Activated naive CD4-positive, alpha-beta T cell treated with anti-CD3 and anti-CD28 coated beads for 36 hours (primary cell): ENCODE results near the gene TCP10L. TPM values are rescaled to one million over a fixed set of nuclear protein-coding genes. Genes with fewer than 3 reads are reported as not detected.

ENCODE experiments used
- CTCF ChIA-PET: fragments of 350-600 bp; sonication (Branson Sonifier 250); formaldehyde crosslinking; loops from one replicate; lab custom pipeline; 2021; ENCODE audit warnings: antibody characterized with exemption; lab: Charles Lee
- DNase-seq: peaks from one replicate; pipeline ENCODE4 v3.0.0-alpha.2; 2020
- H3K27ac Mint-ChIP-seq: one replicate; pipeline ENCODE4 v1.8.0; 2021; ENCODE audit warnings: mild to moderate bottlenecking, mixed read lengths
- H3K27me3 Mint-ChIP-seq: one replicate; pipeline ENCODE4 v1.8.0; 2021; ENCODE audit warnings: low read depth, mixed read lengths
- H3K36me3 Mint-ChIP-seq: one replicate; pipeline ENCODE4 v1.8.0; 2021; ENCODE audit warnings: low read depth, mixed read lengths
- H3K4me1 Mint-ChIP-seq: one replicate; pipeline ENCODE4 v1.8.0; 2021; ENCODE audit warnings: low read depth, mixed read lengths
- H3K4me3 Mint-ChIP-seq: one replicate; pipeline ENCODE4 v1.8.0; 2021; ENCODE audit warnings: mild to moderate bottlenecking, moderate library complexity, mixed read lengths
- H3K9me3 Mint-ChIP-seq: one replicate; pipeline ENCODE4 v1.8.0; 2021; ENCODE audit warnings: mixed read lengths
- intact Hi-C: fragments of 100-400 bp; cut with micrococcal nuclease; formaldehyde crosslinking; loops from one replicate; pipeline ENCODE4 v1.15.1; 2023
- total RNA-seq, 2 experiments: library from RNA; stranded (reverse); gene quantifications; one replicate each; pipeline ENCODE4 v1.2.3, GENCODE V29; 2021

TCP10L gene
- total RNA-seq, 2 experiments from 2014 or later = 0.30 to 0.50 TPM

DNA sequence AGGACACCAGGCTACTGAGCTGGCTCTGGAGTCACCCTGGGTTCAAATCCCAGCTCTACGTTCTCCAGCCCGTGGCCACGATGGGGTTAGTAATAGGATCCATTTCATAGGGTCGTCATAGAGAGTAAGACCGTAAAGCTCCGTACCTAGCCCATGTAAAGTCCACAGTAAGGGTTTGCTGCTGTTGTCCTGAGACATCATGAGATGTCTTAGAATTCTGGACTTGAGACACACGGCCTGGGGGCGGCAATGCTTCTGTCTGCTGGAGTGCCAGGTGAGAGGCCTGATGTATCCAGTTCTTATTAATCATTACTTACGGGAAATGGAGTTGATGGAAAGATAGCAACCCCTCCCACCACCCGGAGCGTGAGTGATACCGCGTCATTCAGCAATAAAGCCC is 3.6 kb downstream of the TCP10L start:
- H3K4me3 Mint-ChIP-seq = no peak overlapping the region
- no peaks in the 10 kb centered on the region for H3K4me1 Mint-ChIP-seq
- intact Hi-C loops = no loop called here
- CTCF ChIA-PET = interaction anchor here (0.7 kb wide), 1 partner anchor 14 kb away, joined by 3 read pairs; no protein-coding TSS in a partner anchor
- H3K27me3 Mint-ChIP-seq = no peaks in the 10 kb centered on the region
- no peaks in the 10 kb centered on the region for H3K9me3 Mint-ChIP-seq
- no peak for DNase-seq
- no peak overlapping the region for H3K27ac Mint-ChIP-seq
- peaks cover 2% of the 10 kb centered on the region for H3K36me3 Mint-ChIP-seq

DNA sequence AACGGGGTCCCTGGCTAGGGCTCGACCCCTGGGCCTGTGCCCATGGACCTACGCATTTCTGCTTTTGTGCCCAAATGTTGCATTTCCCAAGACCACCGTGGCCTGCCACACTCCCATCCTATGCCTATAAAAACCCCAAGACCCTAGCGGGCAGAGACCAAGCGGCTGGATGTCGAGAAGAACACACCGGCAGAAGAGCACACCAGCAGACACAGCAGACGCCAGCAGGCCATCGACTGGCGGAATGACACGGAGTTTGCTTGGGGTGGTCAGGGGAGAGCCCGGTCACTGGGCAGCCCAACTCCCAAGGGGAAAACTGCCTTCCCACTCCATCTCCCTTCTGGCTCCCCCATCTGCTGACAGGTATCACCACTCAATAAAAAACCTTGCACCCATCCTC is 4.4 kb downstream of the TCP10L start:
- no peak for DNase-seq

DNA sequence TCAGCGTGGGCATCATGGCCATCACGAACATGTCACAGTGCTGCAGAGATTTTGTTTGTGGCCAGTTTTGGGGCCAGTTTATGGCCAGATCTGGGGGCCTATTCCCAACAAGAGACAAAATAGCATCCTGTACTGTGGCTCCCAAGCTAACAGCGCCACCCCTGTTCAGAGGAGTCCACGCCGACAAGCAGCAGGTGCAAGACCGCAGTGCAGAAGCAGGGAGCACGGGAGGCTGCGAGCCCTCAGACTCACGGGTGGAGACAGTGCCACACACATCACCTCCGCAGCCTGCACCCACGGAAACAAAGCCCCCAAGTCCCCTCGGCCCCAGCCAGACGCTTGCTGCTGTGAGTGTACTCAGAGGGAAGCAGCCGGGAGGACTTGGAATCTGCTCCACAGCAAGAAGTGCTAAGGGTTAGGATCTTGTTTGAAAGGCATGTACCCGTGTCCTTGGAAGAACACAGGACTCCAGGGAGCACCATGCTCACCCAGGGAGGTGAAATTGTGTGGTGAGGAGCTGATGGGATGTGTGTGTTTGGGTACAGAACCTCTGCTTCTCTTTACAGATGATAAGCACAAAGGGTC is 7.1 kb downstream of the TCP10L start:
- Mint-ChIP-seq H3K9me3 (no peaks in the 10 kb centered on the region), H3K4me3 (no peak overlapping the region), H3K27ac (no peak overlapping the region), H3K36me3 (no peaks in the 10 kb centered on the region), H3K27me3 (no peaks in the 10 kb centered on the region), H3K4me1 (no peaks in the 10 kb centered on the region)
- intact Hi-C loops = no loop called here
- peak; percentile 34 for DNase-seq
- CTCF ChIA-PET = interaction anchor here (0.6 to 1.0 kb wide), 3 partner anchors 21 to 176 kb away, joined by 3 read pairs; no protein-coding TSS in a partner anchor

More for the DNA sequence above, 4.4 kb downstream of the TCP10L start:
- intact Hi-C loops = no loop called here
- CTCF ChIA-PET = interaction anchor here (0.7 kb wide), 2 partner anchors 10 to 15 kb away, joined by 3 to 5 read pairs; no protein-coding TSS in a partner anchor
- H3K4me3 Mint-ChIP-seq = no peak overlapping the region
- no peaks in the 10 kb centered on the region for H3K27me3 Mint-ChIP-seq
- H3K4me1 Mint-ChIP-seq = no peaks in the 10 kb centered on the region
- H3K36me3 Mint-ChIP-seq = peaks cover 2% of the 10 kb centered on the region
- no peak overlapping the region for H3K27ac Mint-ChIP-seq
- H3K9me3 Mint-ChIP-seq = no peaks in the 10 kb centered on the region

DNA sequence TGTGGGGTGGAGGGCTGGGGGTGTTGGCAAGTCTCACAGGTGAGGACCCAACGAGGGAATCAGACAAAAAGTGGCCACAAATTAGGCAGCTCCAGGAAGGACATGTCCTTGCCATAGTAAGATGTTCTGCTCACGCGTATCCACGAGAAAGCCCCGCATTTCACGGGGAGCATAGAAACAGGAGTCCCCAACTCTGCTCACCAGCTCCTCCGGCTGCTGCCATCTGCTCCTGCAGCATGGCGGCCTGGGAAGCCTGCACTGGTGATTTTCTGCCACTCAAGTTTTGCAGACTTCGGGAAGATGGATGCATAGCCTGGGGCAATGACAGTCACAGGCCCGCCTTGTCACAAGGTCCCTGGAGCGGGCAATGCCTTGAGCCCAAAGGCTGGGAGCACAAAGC is 9.3 kb downstream of the TCP10L start:
- Mint-ChIP-seq H3K4me3 (no peak overlapping the region), H3K27me3 (no peaks in the 10 kb centered on the region), H3K9me3 (no peaks in the 10 kb centered on the region), H3K27ac (no peak overlapping the region), H3K4me1 (no peaks in the 10 kb centered on the region), H3K36me3 (no peaks in the 10 kb centered on the region)
- intact Hi-C loops = no loop called here
- CTCF ChIA-PET = interaction anchor here (0.9 to 1.4 kb wide), 2 partner anchors 25 to 173 kb away, joined by 3 to 4 read pairs; no protein-coding TSS in a partner anchor
- DNase-seq = no peak

DNA sequence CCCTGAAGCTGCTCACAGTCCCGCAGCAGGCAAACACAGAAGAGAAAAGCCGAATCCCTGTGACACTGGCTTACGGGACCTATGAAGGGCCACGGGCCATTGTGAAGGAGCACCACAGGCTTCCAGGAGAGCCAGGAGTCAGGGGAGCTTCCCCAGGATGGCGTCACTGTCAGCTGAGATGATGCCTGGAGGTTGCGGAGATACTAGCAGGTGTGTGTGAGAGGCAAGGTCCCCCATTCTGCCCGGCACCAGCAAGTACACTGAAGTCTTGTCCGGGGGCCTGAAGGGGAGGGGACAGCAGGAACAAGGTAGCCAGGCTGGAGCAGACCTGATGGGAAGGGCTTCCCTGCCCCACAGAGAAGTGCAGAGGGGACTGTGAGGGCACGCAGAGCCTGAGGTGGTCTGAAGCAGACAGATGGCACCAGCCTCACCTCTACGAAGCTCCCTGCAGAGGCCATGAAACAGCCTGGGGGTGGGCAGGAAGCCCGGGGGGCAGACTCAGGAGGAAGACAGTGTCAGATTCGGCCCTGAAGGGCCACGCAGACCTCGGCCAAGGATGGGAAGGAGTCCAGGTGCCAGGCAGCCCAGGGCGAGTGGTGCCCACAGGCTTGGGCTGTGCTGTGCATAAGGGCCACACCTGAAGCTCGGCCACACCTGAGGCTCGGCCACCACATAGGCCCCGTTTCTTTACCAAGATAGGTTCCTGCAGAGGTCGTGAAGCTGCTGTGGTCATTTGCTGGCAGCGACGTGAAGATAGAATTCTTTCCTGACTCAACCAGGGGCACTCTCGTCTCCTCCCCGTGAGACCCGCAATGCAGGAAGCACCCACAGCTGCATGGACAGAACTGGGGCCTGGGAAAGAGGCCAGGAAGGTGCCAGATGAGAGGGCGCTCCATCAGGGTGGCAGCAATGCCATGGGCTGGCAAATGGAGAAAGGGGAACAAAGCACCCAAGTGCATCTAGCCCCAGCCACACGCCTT is 10.1 kb downstream of the TCP10L start:
- Mint-ChIP-seq H3K4me3 (no peak overlapping the region), H3K36me3 (no peaks in the 10 kb centered on the region), H3K4me1 (peaks cover 2% of the 10 kb centered on the region), H3K9me3 (no peaks in the 10 kb centered on the region), H3K27me3 (no peaks in the 10 kb centered on the region), H3K27ac (no peak overlapping the region)
- no peak for DNase-seq
- CTCF ChIA-PET = no interaction called here
- intact Hi-C loops = no loop called here

DNA sequence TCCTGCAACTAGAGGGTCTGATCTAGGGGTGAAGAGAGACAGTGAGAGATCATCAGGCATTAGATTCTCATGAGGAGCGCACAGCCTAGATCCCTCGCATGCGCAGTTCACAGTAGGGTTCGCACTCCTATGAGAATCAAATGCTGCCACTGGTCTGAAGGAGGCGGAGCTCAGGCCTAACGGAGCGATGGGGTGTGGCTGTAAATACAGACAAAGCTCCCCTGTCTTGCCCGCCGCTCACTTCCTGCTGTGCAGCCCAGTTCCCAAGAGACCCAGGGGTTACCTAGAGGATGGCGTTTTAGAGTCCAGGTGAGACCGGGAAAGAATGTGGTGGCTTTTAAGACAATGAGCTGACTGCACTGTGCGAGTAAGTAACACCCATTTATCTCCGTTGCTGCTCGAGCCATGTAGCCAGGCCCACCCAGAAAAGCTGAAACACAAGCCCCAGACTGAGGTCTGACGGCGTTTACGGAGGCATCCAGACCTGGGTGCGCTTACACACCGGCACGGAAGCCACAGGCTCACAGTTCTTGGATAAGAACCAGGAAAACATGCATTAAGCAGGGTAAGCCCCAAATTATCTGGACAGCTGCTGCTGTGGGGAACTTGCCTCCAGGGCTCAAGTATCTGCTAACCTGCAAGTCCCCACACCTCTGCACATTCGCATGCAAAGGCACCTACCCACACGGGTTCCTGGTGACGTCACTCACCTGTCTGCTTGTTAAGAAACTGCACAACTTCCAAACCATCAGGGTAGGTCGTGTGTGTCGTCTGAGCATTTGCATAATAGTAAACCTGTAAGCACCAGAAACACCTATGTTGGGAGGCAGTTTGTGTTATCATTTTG is 12.5 kb downstream of the TCP10L start:
- intact Hi-C loops = no loop called here
- no peak for DNase-seq
- Mint-ChIP-seq H3K27ac (no peak overlapping the region), H3K4me1 (peaks cover 12% of the 10 kb centered on the region), H3K27me3 (no peaks in the 10 kb centered on the region), H3K9me3 (no peaks in the 10 kb centered on the region), H3K36me3 (no peaks in the 10 kb centered on the region), H3K4me3 (no peak overlapping the region)
- CTCF ChIA-PET = interaction anchor here (0.6 to 2.2 kb wide), 2 partner anchors 73 to 170 kb away, joined by 3 to 9 read pairs; no protein-coding TSS in a partner anchor

DNA sequence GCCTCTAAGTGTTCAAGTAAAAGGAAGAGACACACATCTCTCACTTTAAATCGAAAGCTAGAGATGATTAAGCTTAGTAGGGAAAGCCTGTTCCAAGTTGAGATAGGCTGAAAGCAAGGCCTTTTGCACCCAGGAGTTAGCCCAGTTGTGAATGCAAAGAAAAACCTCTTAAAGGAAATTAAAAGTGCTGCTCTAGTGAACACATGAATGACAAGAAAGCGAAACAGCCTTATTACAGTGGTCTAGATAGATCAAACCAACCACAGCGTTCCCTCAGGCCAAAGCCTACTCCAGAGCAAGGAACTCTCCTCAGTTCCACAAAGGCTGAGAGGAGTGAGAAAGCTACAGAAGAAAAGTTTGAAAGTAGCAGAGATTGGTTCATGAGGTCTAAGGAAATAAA is 14.9 kb downstream of the TCP10L start:
- Mint-ChIP-seq H3K4me3 (no peak overlapping the region), H3K27me3 (no peaks in the 10 kb centered on the region), H3K9me3 (no peaks in the 10 kb centered on the region), H3K27ac (no peak overlapping the region), H3K36me3 (no peaks in the 10 kb centered on the region), H3K4me1 (peaks cover 12% of the 10 kb centered on the region)
- DNase-seq = no peak
- CTCF ChIA-PET = interaction anchor here (0.6 to 3.8 kb wide), 8 partner anchors 21 to 168 kb away, joined by 3 to 31 read pairs (median 4); partner anchors contain the start of gene EVA1C
- intact Hi-C loops = no loop called here

DNA sequence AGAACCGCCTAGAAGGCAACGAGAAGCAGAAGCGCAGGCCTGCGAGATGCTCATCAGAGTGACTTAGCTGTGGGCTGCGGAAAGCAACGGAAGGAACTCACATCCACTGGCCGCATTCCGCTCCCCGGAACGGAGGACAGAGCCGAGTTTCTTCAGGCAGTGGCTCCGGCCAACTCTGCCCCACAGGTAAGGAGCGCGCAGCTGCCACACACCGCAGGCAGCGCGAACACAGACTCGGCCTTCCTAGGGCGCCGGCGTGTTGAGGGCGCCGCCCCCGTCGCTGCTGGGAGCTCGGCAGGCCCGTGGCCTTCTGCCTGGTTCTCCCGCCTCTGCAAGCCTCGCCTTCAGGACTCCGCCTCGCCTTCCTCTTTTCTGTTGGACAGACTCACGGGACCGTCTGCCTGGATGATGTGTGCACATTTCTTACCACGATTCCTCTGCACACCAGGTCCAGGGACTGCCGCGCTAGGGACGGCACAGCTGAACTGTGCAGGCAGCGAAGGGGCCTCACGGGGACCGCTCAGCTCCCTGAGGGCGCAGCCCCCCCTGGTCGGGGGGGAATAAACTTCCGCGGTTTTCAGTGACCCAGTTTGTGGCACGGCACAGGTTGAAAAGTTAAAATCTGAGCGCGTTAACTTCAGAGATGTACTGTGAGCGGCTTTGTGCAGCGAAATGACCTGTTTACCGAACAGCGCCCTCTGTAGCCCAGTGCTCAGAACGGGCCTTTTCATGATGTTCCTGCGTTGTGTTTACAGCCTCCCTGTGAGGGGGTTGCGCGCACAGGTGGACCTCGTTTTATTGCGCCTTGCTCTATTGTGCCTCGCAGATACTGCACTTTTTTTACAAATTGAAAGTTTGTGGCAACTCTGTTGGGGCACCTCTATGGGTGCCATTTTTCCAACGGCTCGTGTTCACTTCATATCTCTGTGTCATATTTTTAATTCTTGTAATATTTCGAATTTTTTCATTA is 15.8 kb downstream of the TCP10L start:
- Mint-ChIP-seq H3K27ac (no peak overlapping the region), H3K27me3 (no peaks in the 10 kb centered on the region), H3K9me3 (peaks cover 6% of the 10 kb centered on the region), H3K4me3 (peak overlapping the region; percentile 70), H3K4me1 (peaks cover 12% of the 10 kb centered on the region), H3K36me3 (peaks cover 2% of the 10 kb centered on the region)
- peak; percentile 88 for DNase-seq
- CTCF ChIA-PET = interaction anchor here (0.6 to 3.8 kb wide), 23 partner anchors 9 to 252 kb away, joined by 3 to 31 read pairs (median 3); no protein-coding TSS in a partner anchor
- intact Hi-C loops = loop anchor here (1.0 to 5.0 kb wide), 5 partner anchors 32 to 290 kb away; partner anchors contain the start of gene MIS18A

DNA sequence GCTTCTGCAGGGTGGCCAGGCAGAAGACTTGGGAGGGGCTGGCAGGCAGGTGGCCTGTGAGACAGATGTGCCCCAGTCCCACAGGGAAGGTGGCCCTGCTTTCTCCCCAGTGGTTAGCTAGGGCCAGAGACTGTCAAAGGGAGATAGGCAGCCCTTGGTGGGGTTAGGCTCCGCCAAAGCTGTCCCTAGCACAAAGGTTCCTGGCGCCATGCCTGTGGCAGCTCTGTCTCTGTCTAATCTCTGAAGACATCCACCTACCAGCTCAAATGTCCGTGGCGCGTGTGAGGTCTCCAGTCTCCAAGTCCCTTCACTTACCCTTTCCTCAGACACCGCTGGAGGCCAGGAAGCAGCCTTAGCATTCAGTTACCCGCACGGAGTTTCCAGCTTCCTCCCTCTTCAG is 17.7 kb downstream of the TCP10L start:
- Mint-ChIP-seq H3K27ac (no peak overlapping the region), H3K4me3 (no peak overlapping the region), H3K36me3 (peaks cover 2% of the 10 kb centered on the region), H3K9me3 (peaks cover 8% of the 10 kb centered on the region), H3K27me3 (no peaks in the 10 kb centered on the region), H3K4me1 (peaks cover 12% of the 10 kb centered on the region)
- CTCF ChIA-PET = interaction anchor here (2.3 to 3.8 kb wide), 3 partner anchors 153 to 165 kb away, joined by 8 to 31 read pairs (median 18); no protein-coding TSS in a partner anchor
- DNase-seq = no peak
- intact Hi-C loops = loop anchor here (5.0 kb wide), 1 partner anchor 75 kb away; no protein-coding TSS in a partner anchor

DNA sequence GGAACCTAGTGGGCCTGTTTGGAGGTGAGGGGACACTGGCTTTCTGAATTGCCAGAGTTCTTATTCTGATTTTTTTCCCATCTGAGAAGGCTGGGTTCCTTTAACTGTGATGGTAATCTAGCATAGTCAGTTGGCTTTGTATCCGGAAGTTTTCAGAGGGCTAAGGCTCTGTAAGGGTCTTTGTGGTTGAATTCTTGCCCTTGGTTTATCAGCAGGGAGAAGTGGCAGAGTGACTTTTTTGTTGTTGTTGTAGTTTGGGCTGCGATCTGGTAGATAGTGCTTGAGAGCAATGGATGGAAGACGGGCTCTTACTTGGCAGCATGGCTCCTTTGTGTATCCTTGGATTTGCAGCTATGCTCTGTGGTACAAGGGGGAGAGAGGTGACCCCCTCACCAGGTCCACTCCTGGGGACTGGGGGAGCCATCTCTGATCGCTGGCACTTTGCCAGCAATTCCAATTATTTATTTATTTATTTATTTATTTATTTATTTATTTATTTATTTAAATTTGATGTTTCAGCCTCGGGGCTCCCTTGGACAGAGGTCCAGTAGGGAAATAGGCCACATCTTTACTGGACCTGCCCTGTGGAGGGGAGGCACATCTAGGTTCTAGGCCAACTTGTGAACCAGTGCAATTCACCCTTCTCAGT is 18.5 kb downstream of the TCP10L start:
- H3K4me1 Mint-ChIP-seq = peaks cover 12% of the 10 kb centered on the region
- intact Hi-C loops = loop anchor here (5.0 kb wide), 1 partner anchor 75 kb away; no protein-coding TSS in a partner anchor
- H3K9me3 Mint-ChIP-seq = peaks cover 8% of the 10 kb centered on the region
- no peak for DNase-seq
- no peak overlapping the region for H3K27ac Mint-ChIP-seq
- peaks cover 2% of the 10 kb centered on the region for H3K36me3 Mint-ChIP-seq
- H3K4me3 Mint-ChIP-seq = no peak overlapping the region
- CTCF ChIA-PET = no interaction called here
- H3K27me3 Mint-ChIP-seq = no peaks in the 10 kb centered on the region
